ENCODE data around the gene OIT3. TPM values are rescaled to one million over a fixed set of nuclear protein-coding genes. Genes with fewer than 3 reads are reported as not detected.

The OIT3 gene
- total RNA-seq, 1 experiment from 2014 or later, result not detected

DNA sequence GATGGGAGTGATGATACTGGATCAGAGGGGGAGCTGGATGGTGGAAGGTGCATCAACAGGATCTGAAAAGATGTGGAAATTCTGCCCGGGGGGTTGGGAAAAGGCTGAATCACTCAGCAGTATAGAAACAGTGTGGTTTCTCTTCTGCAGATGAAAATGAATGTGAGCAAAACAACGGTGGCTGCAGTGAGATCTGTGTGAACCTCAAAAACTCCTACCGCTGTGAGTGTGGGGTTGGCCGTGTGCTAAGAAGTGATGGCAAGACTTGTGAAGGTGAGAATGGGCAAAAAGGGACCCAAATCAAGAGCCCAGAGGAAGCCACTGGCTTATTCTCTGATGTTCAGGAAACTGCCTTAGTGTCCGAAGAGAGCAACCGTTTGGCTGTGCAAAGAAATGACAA, 12.9 kb downstream of the OIT3 start:
- Histone ChIP-seq H3K27me3 (replicated peaks; ENCODE audit: control insufficient read depth, insufficient read depth, low read length) (no peaks in the 10 kb centered on the region), H3K4me3 (ENCODE audit: low read depth, low read length) (no peak overlapping the region), H3K9me3 (no peaks in the 10 kb centered on the region), H3K4me1 (peaks cover 17% of the 10 kb centered on the region), H3K36me3 (ENCODE audit: control insufficient read depth, insufficient read depth, low read length) (no peaks in the 10 kb centered on the region)
- no TSS peak for BruUV-seq (replicated peaks)
- intact Hi-C loops (cut with micrococcal nuclease; ENCODE audit: unreplicated experiment), result no loop called here
- Mint-ChIP-seq H3K36me3 (ENCODE audit: insufficient read depth, unreplicated experiment) (no peaks in the 10 kb centered on the region), H3K4me3 (ENCODE audit: unreplicated experiment) (no peak overlapping the region), H3K27me3 (ENCODE audit: insufficient read depth, unreplicated experiment) (no peaks in the 10 kb centered on the region), H3K9me3 (ENCODE audit: unreplicated experiment) (no peaks in the 10 kb centered on the region), H3K27ac (ENCODE audit: unreplicated experiment) (no peak overlapping the region), H3K4me1 (ENCODE audit: low read depth, unreplicated experiment) (peaks cover 13% of the 10 kb centered on the region)
- ChIA-PET POLR2A (interaction anchor here (0.7 kb wide), 1 partner anchor 58 kb away, joined by 6 read pairs; no protein-coding TSS in a partner anchor), CTCF (no interaction called here)
- TF ChIP-seq, protein P1, sequence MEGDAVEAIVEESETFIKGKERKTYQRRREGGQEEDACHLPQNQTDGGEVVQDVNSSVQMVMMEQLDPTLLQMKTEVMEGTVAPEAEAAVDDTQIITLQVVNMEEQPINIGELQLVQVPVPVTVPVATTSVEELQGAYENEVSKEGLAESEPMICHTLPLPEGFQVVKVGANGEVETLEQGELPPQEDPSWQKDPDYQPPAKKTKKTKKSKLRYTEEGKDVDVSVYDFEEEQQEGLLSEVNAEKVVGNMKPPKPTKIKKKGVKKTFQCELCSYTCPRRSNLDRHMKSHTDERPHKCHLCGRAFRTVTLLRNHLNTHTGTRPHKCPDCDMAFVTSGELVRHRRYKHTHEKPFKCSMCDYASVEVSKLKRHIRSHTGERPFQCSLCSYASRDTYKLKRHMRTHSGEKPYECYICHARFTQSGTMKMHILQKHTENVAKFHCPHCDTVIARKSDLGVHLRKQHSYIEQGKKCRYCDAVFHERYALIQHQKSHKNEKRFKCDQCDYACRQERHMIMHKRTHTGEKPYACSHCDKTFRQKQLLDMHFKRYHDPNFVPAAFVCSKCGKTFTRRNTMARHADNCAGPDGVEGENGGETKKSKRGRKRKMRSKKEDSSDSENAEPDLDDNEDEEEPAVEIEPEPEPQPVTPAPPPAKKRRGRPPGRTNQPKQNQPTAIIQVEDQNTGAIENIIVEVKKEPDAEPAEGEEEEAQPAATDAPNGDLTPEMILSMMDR (IDR thresholded peaks at IDR 0.05; ENCODE audit: insufficient read depth in 1 of 2, low read depth in 1 of 2, low read length in 1 of 2, severe bottlenecking in 1 of 2, unreplicated experiment in 1 of 2), result no peak
- no peak for DNase-seq

DNA sequence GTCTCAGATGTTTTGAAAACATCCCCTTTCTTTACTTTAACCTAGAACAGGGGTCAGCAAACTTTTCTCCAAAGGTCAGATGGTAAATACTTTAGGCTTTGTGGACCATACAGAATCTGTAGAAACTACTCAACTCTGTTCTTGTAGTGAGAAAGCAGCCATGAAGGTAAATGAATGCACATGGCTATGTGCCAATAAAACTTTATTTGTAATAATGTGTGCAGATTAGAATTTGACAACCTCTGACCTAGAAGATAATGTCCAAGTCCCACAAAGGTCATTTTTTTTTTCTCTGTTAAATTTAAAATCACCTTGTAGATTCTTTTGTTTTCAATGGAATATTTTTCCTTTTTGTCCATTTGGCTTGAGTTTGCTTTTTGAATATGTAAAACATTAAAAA, 17.2 kb downstream of the OIT3 start:
- DNase-seq, result no peak
- Histone ChIP-seq H3K27me3 (replicated peaks; ENCODE audit: control insufficient read depth, insufficient read depth, low read length) (no peaks in the 10 kb centered on the region), H3K9me3 (no peaks in the 10 kb centered on the region), H3K4me1 (no peaks in the 10 kb centered on the region), H3K4me3 (ENCODE audit: low read depth, low read length) (no peak overlapping the region), H3K36me3 (ENCODE audit: control insufficient read depth, insufficient read depth, low read length) (no peaks in the 10 kb centered on the region)
- Mint-ChIP-seq H3K27me3 (ENCODE audit: insufficient read depth, unreplicated experiment) (no peaks in the 10 kb centered on the region), H3K4me3 (ENCODE audit: unreplicated experiment) (no peak overlapping the region), H3K4me1 (ENCODE audit: low read depth, unreplicated experiment) (no peaks in the 10 kb centered on the region), H3K27ac (ENCODE audit: unreplicated experiment) (no peak overlapping the region), H3K9me3 (ENCODE audit: unreplicated experiment) (no peaks in the 10 kb centered on the region), H3K36me3 (ENCODE audit: insufficient read depth, unreplicated experiment) (no peaks in the 10 kb centered on the region)
- TF ChIP-seq, protein P1 (IDR thresholded peaks at IDR 0.05; ENCODE audit: insufficient read depth in 1 of 2, low read depth in 1 of 2, low read length in 1 of 2, severe bottlenecking in 1 of 2, unreplicated experiment in 1 of 2), result no peak
- intact Hi-C loops (cut with micrococcal nuclease; ENCODE audit: unreplicated experiment), result loop anchor here (10.0 kb wide), 1 partner anchor 154 kb away; no protein-coding TSS in a partner anchor
- ChIA-PET CTCF (interaction anchor here (0.5 kb wide), 1 partner anchor 90 kb away, joined by 4 read pairs; no protein-coding TSS in a partner anchor), POLR2A (no interaction called here)
- no TSS peak for BruUV-seq (replicated peaks)

DNA sequence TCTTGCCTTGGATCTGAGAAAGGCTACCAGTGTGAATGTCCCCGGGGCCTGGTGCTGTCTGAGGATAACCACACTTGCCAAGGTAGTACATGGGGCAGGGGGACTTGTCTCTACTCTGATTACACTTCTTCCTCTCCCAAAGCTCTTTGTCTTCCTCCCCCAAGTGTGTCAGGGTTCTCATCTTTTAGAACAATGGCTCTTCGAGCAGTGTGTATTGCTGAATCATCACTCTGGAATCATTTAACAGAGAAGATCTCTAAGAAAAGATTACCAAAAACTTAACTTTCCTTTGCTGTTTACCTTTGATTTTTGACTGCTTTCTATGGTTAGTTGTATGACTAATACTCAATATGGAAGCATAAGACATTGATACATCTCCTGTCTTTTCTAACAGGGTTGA, 18.2 kb downstream of the OIT3 start:
- no peak overlapping the region for H3K27ac Mint-ChIP-seq (ENCODE audit: unreplicated experiment)
- POLR2A ChIA-PET, result no interaction called here
- H3K36me3 Mint-ChIP-seq (ENCODE audit: insufficient read depth, unreplicated experiment), result no peaks in the 10 kb centered on the region
- H3K9me3 ChIP-seq, result no peaks in the 10 kb centered on the region
- H3K4me1 ChIP-seq, result no peaks in the 10 kb centered on the region
- no peak overlapping the region for H3K4me3 Mint-ChIP-seq (ENCODE audit: unreplicated experiment)
- BruUV-seq (replicated peaks), result no TSS peak
- H3K27me3 ChIP-seq (replicated peaks; ENCODE audit: control insufficient read depth, insufficient read depth, low read length), result no peaks in the 10 kb centered on the region
- no peaks in the 10 kb centered on the region for H3K9me3 Mint-ChIP-seq (ENCODE audit: unreplicated experiment)
- intact Hi-C loops (cut with micrococcal nuclease; ENCODE audit: unreplicated experiment), result loop anchor here (10.0 kb wide), 1 partner anchor 153 kb away; no protein-coding TSS in a partner anchor
- no peaks in the 10 kb centered on the region for H3K27me3 Mint-ChIP-seq (ENCODE audit: insufficient read depth, unreplicated experiment)
- CTCF ChIA-PET, result no interaction called here
- TF ChIP-seq, protein P1 (IDR thresholded peaks at IDR 0.05; ENCODE audit: insufficient read depth in 1 of 2, low read depth in 1 of 2, low read length in 1 of 2, severe bottlenecking in 1 of 2, unreplicated experiment in 1 of 2), result no peak
- H3K4me3 ChIP-seq (ENCODE audit: low read depth, low read length), result no peak overlapping the region
- DNase-seq, result no peak
- no peaks in the 10 kb centered on the region for H3K4me1 Mint-ChIP-seq (ENCODE audit: low read depth, unreplicated experiment)
- H3K36me3 ChIP-seq (ENCODE audit: control insufficient read depth, insufficient read depth, low read length), result no peaks in the 10 kb centered on the region

All from Caco-2 (cell line).